Neural progenitor cell (in vitro differentiated cells): Measurements from ENCODE around the gene SHISAL1. TPM values are rescaled to one million over a fixed set of nuclear protein-coding genes. Genes with fewer than 3 reads are reported as not detected.

Source experiments
- DNase-seq: peaks from one replicate; pipeline ENCODE4 v3.0.0-alpha.2; 2016; ENCODE audit warnings: low spot score
- H2AFZ ChIP-seq: fragments of 200-600 bp; sonication (generic); replicated peaks from 2 replicates; pipeline ENCODE4 v1.6.1; 2016; ENCODE audit warnings: antibody characterized with exemption
- H3F3A ChIP-seq: fragments of 200-600 bp; sonication (generic); 2 replicates; pipeline ENCODE4 v1.6.1; 2016; ENCODE audit warnings: antibody characterized with exemption, low read depth
- H3K27ac ChIP-seq: fragments of 200-600 bp; sonication (generic); 2 replicates; pipeline ENCODE4 v1.5.1; 2016; ENCODE audit warnings: mild to moderate bottlenecking
- H3K27me3 ChIP-seq: fragments of 200-600 bp; sonication (generic); 2 replicates; pipeline ENCODE4 v1.6.1; 2016; ENCODE audit warnings: mild to moderate bottlenecking, moderate library complexity
- H3K36me3 ChIP-seq: fragments of 200-600 bp; sonication (generic); 2 replicates; pipeline ENCODE4 v1.5.1; 2016
- H3K4me1 ChIP-seq: fragments of 200-600 bp; sonication (generic); 2 replicates; pipeline ENCODE4 v1.6.1; 2016; ENCODE audit warnings: mixed run types
- H3K4me2 ChIP-seq: fragments of 200-600 bp; sonication (generic); 2 replicates; pipeline ENCODE4 v1.6.1; 2016
- H3K4me3 ChIP-seq: fragments of 200-600 bp; sonication (generic); 2 replicates; pipeline ENCODE4 v1.5.1; 2016
- H3K79me2 ChIP-seq: fragments of 200-600 bp; sonication (generic); 2 replicates; pipeline ENCODE4 v1.6.1; 2016; ENCODE audit warnings: low read depth
- H3K9ac ChIP-seq: fragments of 200-600 bp; sonication (generic); 2 replicates; pipeline ENCODE4 v1.6.1; 2016
- H3K9me3 ChIP-seq: fragments of 200-600 bp; sonication (generic); 2 replicates; pipeline ENCODE4 v1.5.1; 2016; ENCODE audit warnings: low read depth
- H4K20me1 ChIP-seq: fragments of 200-600 bp; sonication (generic); 2 replicates; pipeline ENCODE4 v1.6.1; 2016; ENCODE audit warnings: low read depth
- H3K27ac Mint-ChIP-seq: 3 replicates; pipeline ENCODE4 v1.8.0; 2021; ENCODE audit warnings: mixed read lengths
- H3K27me3 Mint-ChIP-seq: 2 replicates; pipeline ENCODE4 v1.8.0; 2022; ENCODE audit warnings: low read depth, mild to moderate bottlenecking, inconsistent platforms, moderate library complexity, mixed read lengths; ENCODE audit not compliant: insufficient read depth
- H3K36me3 Mint-ChIP-seq: 3 replicates; pipeline ENCODE4 v1.8.0; 2021; ENCODE audit warnings: mixed read lengths
- H3K4me1 Mint-ChIP-seq: 3 replicates; pipeline ENCODE4 v1.8.0; 2021; ENCODE audit warnings: mixed read lengths
- H3K4me3 Mint-ChIP-seq: 3 replicates; pipeline ENCODE4 v1.8.0; 2021; ENCODE audit warnings: mild to moderate bottlenecking, moderate library complexity, mixed read lengths
- H3K9me3 Mint-ChIP-seq: 3 replicates; pipeline ENCODE4 v1.8.0; 2020; ENCODE audit warnings: mixed read lengths
- EZH2 ChIP-seq: fragments of 200-600 bp; sonication (generic); IDR thresholded peaks from 2 replicates; pipeline ENCODE4 v1.6.1; 2017; ENCODE audit warnings: antibody characterized with exemption, mild to moderate bottlenecking, moderate library complexity
- EZH2phosphoT487 ChIP-seq: fragments of 200-600 bp; sonication (generic); IDR thresholded peaks from 2 replicates; pipeline ENCODE4 v1.6.1; 2017; ENCODE audit warnings: antibody characterized with exemption
- total RNA-seq: library from RNA; depleted of rRNA; stranded (reverse); fragments of >200 nt; gene quantifications from 2 replicates; pipeline ENCODE4 v1.2.3, GENCODE V29; 2015; ENCODE audit warnings: low replicate concordance
- TF ChIP-seq, protein P1 (sequence below): fragments of 200-600 bp; sonication (generic); IDR thresholded peaks from 2 replicates; pipeline ENCODE4 v1.5.1; 2017; ENCODE audit warnings: antibody characterized with exemption, mild to moderate bottlenecking

Gene SHISAL1
- total RNA-seq, 1 donor from 2014 or later: 4.4 TPM

DNA sequence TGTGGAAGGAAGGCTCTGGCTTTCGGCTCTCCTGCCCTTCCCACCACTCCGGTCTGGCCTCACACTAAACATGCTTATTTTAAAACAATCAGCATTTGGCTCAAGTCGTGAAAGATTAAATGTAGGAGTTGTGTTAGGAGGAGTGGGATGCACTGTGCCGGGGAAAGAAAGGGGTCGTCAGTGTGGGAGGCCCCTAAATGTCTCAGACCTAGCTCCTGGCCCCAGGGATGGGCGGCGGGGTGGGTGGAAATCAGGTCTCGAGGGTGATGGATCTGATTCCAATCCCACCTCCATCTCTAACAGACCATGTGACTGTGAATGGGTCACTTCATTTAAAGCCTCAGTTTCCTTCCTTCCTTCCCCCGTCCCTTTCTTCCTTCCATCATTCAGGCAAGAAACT lies 6.9 kb upstream of the SHISAL1 start:
- no peaks in the 10 kb centered on the region for H3F3A ChIP-seq
- H3K36me3 Mint-ChIP-seq: no peaks in the 10 kb centered on the region
- no peaks in the 10 kb centered on the region for H4K20me1 ChIP-seq
- no peak overlapping the region for H2AFZ ChIP-seq
- H3K27ac ChIP-seq: no peak overlapping the region
- H3K36me3 ChIP-seq: no peaks in the 10 kb centered on the region
- peaks cover 6% of the 10 kb centered on the region for H3K27me3 Mint-ChIP-seq
- H3K9me3 ChIP-seq: no peaks in the 10 kb centered on the region
- H3K4me1 Mint-ChIP-seq: peaks cover 16% of the 10 kb centered on the region
- no peak for DNase-seq
- no peak overlapping the region for H3K4me3 Mint-ChIP-seq
- H3K9ac ChIP-seq: no peak overlapping the region
- TF ChIP-seq, protein P1, sequence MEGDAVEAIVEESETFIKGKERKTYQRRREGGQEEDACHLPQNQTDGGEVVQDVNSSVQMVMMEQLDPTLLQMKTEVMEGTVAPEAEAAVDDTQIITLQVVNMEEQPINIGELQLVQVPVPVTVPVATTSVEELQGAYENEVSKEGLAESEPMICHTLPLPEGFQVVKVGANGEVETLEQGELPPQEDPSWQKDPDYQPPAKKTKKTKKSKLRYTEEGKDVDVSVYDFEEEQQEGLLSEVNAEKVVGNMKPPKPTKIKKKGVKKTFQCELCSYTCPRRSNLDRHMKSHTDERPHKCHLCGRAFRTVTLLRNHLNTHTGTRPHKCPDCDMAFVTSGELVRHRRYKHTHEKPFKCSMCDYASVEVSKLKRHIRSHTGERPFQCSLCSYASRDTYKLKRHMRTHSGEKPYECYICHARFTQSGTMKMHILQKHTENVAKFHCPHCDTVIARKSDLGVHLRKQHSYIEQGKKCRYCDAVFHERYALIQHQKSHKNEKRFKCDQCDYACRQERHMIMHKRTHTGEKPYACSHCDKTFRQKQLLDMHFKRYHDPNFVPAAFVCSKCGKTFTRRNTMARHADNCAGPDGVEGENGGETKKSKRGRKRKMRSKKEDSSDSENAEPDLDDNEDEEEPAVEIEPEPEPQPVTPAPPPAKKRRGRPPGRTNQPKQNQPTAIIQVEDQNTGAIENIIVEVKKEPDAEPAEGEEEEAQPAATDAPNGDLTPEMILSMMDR: no peak
- TF ChIP-seq EZH2 (no peak), EZH2phosphoT487 (no peak)
- no peaks in the 10 kb centered on the region for H3K9me3 Mint-ChIP-seq
- no peaks in the 10 kb centered on the region for H3K27me3 ChIP-seq
- H3K27ac Mint-ChIP-seq: no peak overlapping the region
- H3K79me2 ChIP-seq: no peaks in the 10 kb centered on the region
- no peak overlapping the region for H3K4me2 ChIP-seq
- H3K4me1 ChIP-seq: peaks cover 8% of the 10 kb centered on the region
- no peak overlapping the region for H3K4me3 ChIP-seq

DNA sequence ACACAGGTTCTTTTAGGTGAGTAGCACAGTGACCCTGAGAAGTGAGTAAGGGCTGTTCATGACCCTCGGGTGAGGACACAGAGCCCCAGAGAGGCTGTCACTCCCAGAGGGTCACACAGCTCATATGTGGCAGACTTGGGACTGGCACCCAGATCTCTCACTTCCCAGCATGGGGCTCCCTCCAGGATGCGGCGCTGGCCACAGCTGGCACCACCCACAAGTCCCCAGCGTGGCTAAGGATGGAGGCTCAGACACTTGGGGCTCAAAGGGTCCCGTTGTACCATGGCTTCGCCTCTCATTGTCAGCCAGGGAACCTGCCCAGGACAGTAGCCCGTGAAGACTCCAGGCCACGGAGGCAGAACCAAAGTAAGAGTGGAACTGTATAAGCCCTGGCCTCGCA lies 6.0 kb upstream of the SHISAL1 start:
- H4K20me1 ChIP-seq: no peaks in the 10 kb centered on the region
- no peaks in the 10 kb centered on the region for H3K9me3 Mint-ChIP-seq
- H3K27me3 Mint-ChIP-seq: peaks cover 6% of the 10 kb centered on the region

DNA sequence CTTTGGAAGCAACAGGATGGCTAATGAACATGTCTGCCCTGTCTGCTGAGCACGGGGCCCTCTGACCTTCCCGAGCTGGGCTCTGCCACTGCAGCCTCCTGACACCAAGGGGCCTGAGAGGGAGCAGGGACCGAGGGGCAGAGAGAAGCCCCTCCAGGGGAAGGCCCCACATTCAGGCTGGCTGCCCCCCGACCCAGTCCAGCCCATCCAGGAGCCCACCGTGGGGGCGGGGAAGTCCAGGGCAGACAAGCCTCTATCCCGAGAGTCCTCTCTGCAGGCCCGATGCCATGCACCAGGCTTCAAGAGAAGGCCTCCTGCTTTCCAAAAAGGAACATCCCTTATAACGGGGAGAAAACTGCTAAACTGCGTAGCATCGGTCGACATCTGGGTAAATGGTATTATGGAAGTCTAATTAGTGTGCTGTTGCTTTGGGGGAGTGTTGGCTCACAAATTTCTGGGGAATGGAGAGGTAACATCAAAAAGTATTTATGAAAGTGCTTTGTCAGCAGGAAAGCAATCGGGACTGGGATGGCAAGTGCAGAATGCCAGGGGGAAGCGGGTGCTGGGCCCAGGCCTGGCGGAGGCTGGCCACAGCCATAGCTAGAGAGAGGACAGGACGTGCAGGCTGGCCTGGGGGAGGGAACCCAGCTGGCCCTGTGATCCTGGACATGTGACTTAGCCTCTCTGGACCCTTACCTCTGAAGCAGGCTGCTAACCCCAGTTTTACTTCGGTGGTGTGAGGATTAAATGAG lies 5.3 kb upstream of the SHISAL1 start:
- no peaks in the 10 kb centered on the region for H3K79me2 ChIP-seq
- H3K36me3 ChIP-seq: no peaks in the 10 kb centered on the region
- no peak overlapping the region for H2AFZ ChIP-seq
- H3K27me3 Mint-ChIP-seq: peaks cover 3% of the 10 kb centered on the region
- peak overlapping the region; percentile 12 for H3K9ac ChIP-seq
- no peak overlapping the region for H3K4me3 Mint-ChIP-seq
- peaks cover 20% of the 10 kb centered on the region for H3K4me1 Mint-ChIP-seq
- no peaks in the 10 kb centered on the region for H3F3A ChIP-seq
- DNase-seq: no peak
- H3K27me3 ChIP-seq: no peaks in the 10 kb centered on the region
- H3K4me2 ChIP-seq: no peak overlapping the region
- no peaks in the 10 kb centered on the region for H3K9me3 ChIP-seq
- no peak overlapping the region for H3K27ac ChIP-seq
- peaks cover 10% of the 10 kb centered on the region for H3K4me1 ChIP-seq
- peak overlapping the region; percentile 52 for H3K27ac Mint-ChIP-seq
- TF ChIP-seq, protein P1: no peak
- TF ChIP-seq EZH2: no peak
- TF ChIP-seq EZH2phosphoT487: no peak
- no peaks in the 10 kb centered on the region for H3K36me3 Mint-ChIP-seq
- H3K9me3 Mint-ChIP-seq: no peaks in the 10 kb centered on the region
- H4K20me1 ChIP-seq: no peaks in the 10 kb centered on the region
- H3K4me3 ChIP-seq: no peak overlapping the region

More for the DNA sequence above, 6.0 kb upstream of the SHISAL1 start:
- Histone ChIP-seq H3K79me2 (no peaks in the 10 kb centered on the region), H3K9ac (no peak overlapping the region), H3K9me3 (no peaks in the 10 kb centered on the region), H3K4me2 (no peak overlapping the region), H3K4me3 (no peak overlapping the region), H3F3A (no peaks in the 10 kb centered on the region), H3K36me3 (no peaks in the 10 kb centered on the region), H2AFZ (no peak overlapping the region), H3K4me1 (peaks cover 10% of the 10 kb centered on the region), H3K27ac (no peak overlapping the region), H3K27me3 (no peaks in the 10 kb centered on the region)
- Mint-ChIP-seq H3K4me1 (peaks cover 20% of the 10 kb centered on the region), H3K36me3 (no peaks in the 10 kb centered on the region), H3K27ac (no peak overlapping the region), H3K4me3 (no peak overlapping the region)
- no peak for TF ChIP-seq EZH2
- TF ChIP-seq, protein P1: no peak
- no peak for TF ChIP-seq EZH2phosphoT487
- DNase-seq: no peak
